Liver (tissue), 9 donors: Measurements from ENCODE around the gene PCDHGA6. TPM values are rescaled to one million over a fixed set of nuclear protein-coding genes. Genes with fewer than 3 reads are reported as not detected.
"Not testable (repeated sequence)": the region's sequence is repeated elsewhere in the genome, so short reads cannot be mapped to it uniquely, and the experiment has no call there.

Experiments used
- DNase-seq: peaks from one replicate; pipeline ENCODE4 v3.0.0-alpha.2; 2017; ENCODE audit warnings: low spot score
- H3K27ac ChIP-seq, 2 donors: one replicate each; pipeline ENCODE4 v1.7.0; 2013; ENCODE audit warnings: inconsistent platforms in 2 of 2, low read length in 2 of 2, control low read depth in 1 of 2, low read depth in 1 of 2, mild to moderate bottlenecking in 1 of 2
- H3K27me3 ChIP-seq, 4 donors: one replicate each; pipeline versions ENCODE4 v1.6.1 to v1.7.0; 2013; ENCODE audit warnings: low read length in 3 of 4, inconsistent platforms in 1 of 4, mild to moderate bottlenecking in 1 of 4, moderate library complexity in 1 of 4; ENCODE audit not compliant: control insufficient read depth in 4 of 4, insufficient read depth in 4 of 4
- H3K36me3 ChIP-seq, 4 donors: one replicate each; pipeline versions ENCODE4 v1.6.1 to v1.7.0; 2013; ENCODE audit warnings: low read length in 3 of 4, mild to moderate bottlenecking in 3 of 4, low read depth in 1 of 4, moderate library complexity in 1 of 4; ENCODE audit not compliant: control insufficient read depth in 4 of 4, insufficient read depth in 3 of 4
- H3K4me1 ChIP-seq, 4 donors: one replicate each; pipeline versions ENCODE4 v1.6.1 to v1.7.0; 2013; ENCODE audit warnings: low read length in 3 of 4, mild to moderate bottlenecking in 3 of 4, moderate library complexity in 1 of 4; ENCODE audit not compliant: control insufficient read depth in 4 of 4, insufficient read depth in 4 of 4
- H3K4me3 ChIP-seq, 3 donors: one replicate each; pipeline versions ENCODE4 v1.6.1 to v1.7.0; 2013; ENCODE audit warnings: low read length in 3 of 3, control low read depth in 1 of 3, low read depth in 1 of 3, mild to moderate bottlenecking in 1 of 3
- H3K9ac ChIP-seq, 2 donors: one replicate each; pipeline ENCODE4 v1.7.0; 2013; ENCODE audit warnings: low read length in 2 of 2, mild to moderate bottlenecking in 2 of 2, moderate library complexity in 2 of 2, control low read depth in 1 of 2, low read depth in 1 of 2
- H3K9me3 ChIP-seq, 4 donors: one replicate each; pipeline versions ENCODE4 v1.6.1 to v1.7.0; 2013; ENCODE audit warnings: low read length in 3 of 4; ENCODE audit not compliant: control insufficient read depth in 4 of 4
- CTCF ChIP-seq: fragments of 150-350 bp; IDR thresholded peaks from 2 replicates; pipeline ENCODE4 v1.5.1; 2017; ENCODE audit warnings: improper control_type of control experiment, low read depth, low read length; ENCODE audit not compliant: missing input control
- EGR1 ChIP-seq, 2 donors: IDR thresholded peaks; 2 replicates each; pipeline ENCODE4 v1.6.1; 2016 to 2018; ENCODE audit warnings: antibody characterized with exemption in 2 of 2, low read depth in 2 of 2
- FOXA2 ChIP-seq: IDR thresholded peaks from 2 replicates; pipeline ENCODE4 v1.6.1; 2016; ENCODE audit warnings: antibody characterized with exemption
- GABPA ChIP-seq, 2 donors: IDR thresholded peaks in 1 of 2; conservative IDR thresholded peaks in 1 of 2; 2 replicates each; pipeline ENCODE4 v1.6.1; 2016; ENCODE audit warnings: antibody characterized with exemption in 2 of 2, mild to moderate bottlenecking in 1 of 2, moderate library complexity in 1 of 2
- HNF4A ChIP-seq, 2 donors: conservative IDR thresholded peaks; 2 replicates each; pipeline ENCODE4 v1.6.1; 2016; ENCODE audit warnings: antibody characterized with exemption in 2 of 2, mild to moderate bottlenecking in 2 of 2
- HNF4G ChIP-seq: IDR thresholded peaks from 2 replicates; pipeline ENCODE4 v1.6.1; 2016; ENCODE audit warnings: antibody characterized with exemption
- JUND ChIP-seq, 2 donors: IDR thresholded peaks; 2 replicates each; pipeline ENCODE4 v1.6.1; 2016; ENCODE audit warnings: antibody characterized with exemption in 2 of 2
- NR2F2 ChIP-seq: IDR thresholded peaks from 2 replicates; pipeline ENCODE4 v1.6.1; 2016; ENCODE audit warnings: antibody characterized with exemption
- RAD21 ChIP-seq, 2 donors: IDR thresholded peaks; 2 replicates each; pipeline ENCODE4 v1.6.1; 2016; ENCODE audit warnings: antibody characterized with exemption in 2 of 2, mild to moderate bottlenecking in 2 of 2
- RXRA ChIP-seq, 2 donors: IDR thresholded peaks; 2 replicates each; pipeline ENCODE4 v1.6.1; 2017 to 2018; ENCODE audit warnings: antibody characterized with exemption in 2 of 2, mild to moderate bottlenecking in 1 of 2
- SP1 ChIP-seq: IDR thresholded peaks from 2 replicates; pipeline ENCODE4 v1.6.1; 2018; ENCODE audit warnings: antibody characterized with exemption, mild to moderate bottlenecking
- TAF1 ChIP-seq: conservative IDR thresholded peaks from 2 replicates; pipeline ENCODE4 v1.6.1; 2016; ENCODE audit warnings: antibody characterized with exemption, mild to moderate bottlenecking
- YY1 ChIP-seq: IDR thresholded peaks from 2 replicates; pipeline ENCODE4 v1.6.1; 2016; ENCODE audit warnings: antibody characterized with exemption, mild to moderate bottlenecking
- ZBTB33 ChIP-seq: IDR thresholded peaks from 2 replicates; pipeline ENCODE4 v1.6.1; 2016; ENCODE audit warnings: antibody characterized with exemption
- WGBS: extraction: QIAGEN DNeasy Blood & Tissue Kit; methylation state at CpG from one replicate; pipeline ENCODE4 v1.1.7; 2013; 5-methylcytosine and 5-hydroxymethylcytosine counted together
- polyA plus RNA-seq, 2 donors: library from polyadenylated mRNA; stranded (reverse) in 1 of 2; unstranded in 1 of 2; fragments of 200-250 nt in 1 of 2; fragments of >200 nt in 1 of 2; fragmentation: Nextera tagmentation in 1 of 2; extraction: Ambion mirVana in 1 of 2; gene quantifications; one replicate each; pipeline versions ENCODE4 v1.2.1 to v1.2.3, GENCODE V29; 2013 to 2015
- total RNA-seq, 2 donors: library from RNA; depleted of rRNA; stranded (reverse); fragments of >200 nt; gene quantifications; one replicate each; pipeline ENCODE4 v1.2.3, GENCODE V29; 2014
- TF ChIP-seq, protein P1 (sequence below): IDR thresholded peaks from 2 replicates; pipeline ENCODE4 v1.6.1; 2016; ENCODE audit warnings: antibody characterized with exemption
- TF ChIP-seq, protein P2 (sequence below): IDR thresholded peaks from 2 replicates; pipeline ENCODE4 v1.6.1; 2016; ENCODE audit warnings: antibody characterized with exemption
- TF ChIP-seq, protein P3 (sequence below): IDR thresholded peaks from 2 replicates; pipeline ENCODE4 v1.6.1; 2016; ENCODE audit warnings: antibody characterized with exemption, mild to moderate bottlenecking
- donor health status: healthy.
- donor health status: healthy.
- donor health status: healthy.
- donor health status: healthy.
- donor health status: healthy.

Gene PCDHGA6
- total and polyA plus RNA-seq, 4 donors = 0.08 to 0.67 (median 0.28) TPM

DNA sequence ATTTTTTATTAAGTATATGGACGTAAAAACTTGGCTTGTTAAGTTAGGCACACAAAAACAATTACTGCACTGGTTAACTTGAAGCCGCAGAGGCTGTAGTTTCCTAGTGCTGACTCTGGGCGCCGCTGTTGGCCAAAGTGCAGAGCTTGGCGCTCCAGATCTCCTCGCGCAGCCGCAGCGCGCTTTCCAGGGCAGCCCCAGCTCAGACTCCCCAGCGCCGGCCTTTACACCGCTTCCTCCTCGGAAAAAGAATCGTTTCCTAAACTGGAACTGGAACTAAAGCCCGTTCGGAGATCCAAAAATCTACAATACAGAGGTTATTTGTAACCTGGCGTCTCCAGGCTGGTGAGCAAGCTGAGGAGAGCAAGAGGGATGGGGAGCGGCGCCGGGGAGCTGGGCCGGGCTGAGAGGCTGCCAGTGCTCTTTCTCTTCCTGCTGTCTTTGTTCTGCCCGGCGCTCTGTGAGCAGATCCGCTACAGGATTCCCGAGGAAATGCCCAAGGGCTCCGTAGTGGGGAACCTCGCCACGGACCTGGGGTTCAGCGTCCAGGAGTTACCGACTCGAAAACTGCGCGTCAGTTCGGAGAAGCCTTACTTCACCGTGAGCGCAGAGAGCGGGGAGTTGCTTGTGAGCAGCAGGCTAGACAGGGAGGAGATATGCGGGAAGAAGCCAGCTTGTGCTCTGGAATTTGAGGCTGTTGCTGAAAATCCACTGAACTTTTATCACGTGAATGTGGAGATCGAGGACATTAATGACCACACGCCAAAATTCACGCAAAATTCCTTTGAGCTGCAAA, 24.3 kb downstream of the PCDHGA6 start, which contains the start of gene PCDHGB5:
Gene PCDHGB5, plus strand, starts transcription at position 192 of the 796 bp plus-strand sequence. Its CDS starts 181 bp downstream, at position 373.
- Histone ChIP-seq H3K4me3 (peak within 1 kb of the TSS; percentile 41 to 54 (median 45)), H3K9me3 (peaks cover 20 to 67% (median 36%) of the 10 kb centered on the region in 4 donors)
- 7% methylated on average over 24 of the region's 43 CpGs for WGBS
- H3K27ac ChIP-seq, H3K9ac ChIP-seq, H3K36me3 ChIP-seq, H3K27me3 ChIP-seq, DNase-seq, H3K4me1 ChIP-seq: not testable (repeated sequence)
- TF ChIP-seq CTCF = peak; percentile 64
- TF ChIP-seq RAD21 (IDR thresholded peaks at IDR 0.05) = peak; percentile 68 to 73

- Histone ChIP-seq H3K9me3 (peaks cover 15 to 68% (median 35%) of the 10 kb centered on the region in 4 donors), H3K9ac (no peak overlapping the region)
Measured at GRCh38 chr5:141398608-141399007, 24.9 kb downstream of the PCDHGA6 start.

More at GRCh38 chr5:141398608-141399007, 24.9 kb downstream of the PCDHGA6 start:
- Histone ChIP-seq H3K27me3 (peaks cover 0 to 3% (median 0%) of the 10 kb centered on the region in 4 donors), H3K4me1 (peaks cover 0 to 4% (median 0%) of the 10 kb centered on the region in 4 donors), H3K27ac (no peak overlapping the region), H3K4me3 (peak overlapping the region in 2 of 3 donors; percentile 41 to 54), H3K36me3 (no peaks in the 10 kb centered on the region)
- WGBS = 25% methylated on average over 15 of the region's 15 CpGs
- TF ChIP-seq HNF4G = no peak
- no peak for TF ChIP-seq ZBTB33
- TF ChIP-seq, protein P1, sequence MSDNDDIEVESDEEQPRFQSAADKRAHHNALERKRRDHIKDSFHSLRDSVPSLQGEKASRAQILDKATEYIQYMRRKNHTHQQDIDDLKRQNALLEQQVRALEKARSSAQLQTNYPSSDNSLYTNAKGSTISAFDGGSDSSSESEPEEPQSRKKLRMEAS = no peak
- no peak for TF ChIP-seq NR2F2
- TF ChIP-seq TAF1 = no peak
- no peak for TF ChIP-seq SP1
- TF ChIP-seq FOXA2 = no peak
- no peak for TF ChIP-seq RXRA (IDR thresholded peaks at IDR 0.05)
- no peak for TF ChIP-seq JUND (IDR thresholded peaks at IDR 0.05)
- no peak for TF ChIP-seq GABPA (IDR thresholded peaks at IDR 0.05 in 1 of 2, conservative IDR thresholded peaks at IDR 0.05 in 1 of 2)
- TF ChIP-seq EGR1 (IDR thresholded peaks at IDR 0.05; ENCODE audit: low read depth in 2 of 2) = no peak
- TF ChIP-seq, protein P2, sequence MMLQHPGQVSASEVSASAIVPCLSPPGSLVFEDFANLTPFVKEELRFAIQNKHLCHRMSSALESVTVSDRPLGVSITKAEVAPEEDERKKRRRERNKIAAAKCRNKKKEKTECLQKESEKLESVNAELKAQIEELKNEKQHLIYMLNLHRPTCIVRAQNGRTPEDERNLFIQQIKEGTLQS = no peak
- TF ChIP-seq RAD21 (IDR thresholded peaks at IDR 0.05) = no peak
- no peak for TF ChIP-seq HNF4A (conservative IDR thresholded peaks at IDR 0.05)
- no peak for TF ChIP-seq CTCF
- TF ChIP-seq, protein P3, sequence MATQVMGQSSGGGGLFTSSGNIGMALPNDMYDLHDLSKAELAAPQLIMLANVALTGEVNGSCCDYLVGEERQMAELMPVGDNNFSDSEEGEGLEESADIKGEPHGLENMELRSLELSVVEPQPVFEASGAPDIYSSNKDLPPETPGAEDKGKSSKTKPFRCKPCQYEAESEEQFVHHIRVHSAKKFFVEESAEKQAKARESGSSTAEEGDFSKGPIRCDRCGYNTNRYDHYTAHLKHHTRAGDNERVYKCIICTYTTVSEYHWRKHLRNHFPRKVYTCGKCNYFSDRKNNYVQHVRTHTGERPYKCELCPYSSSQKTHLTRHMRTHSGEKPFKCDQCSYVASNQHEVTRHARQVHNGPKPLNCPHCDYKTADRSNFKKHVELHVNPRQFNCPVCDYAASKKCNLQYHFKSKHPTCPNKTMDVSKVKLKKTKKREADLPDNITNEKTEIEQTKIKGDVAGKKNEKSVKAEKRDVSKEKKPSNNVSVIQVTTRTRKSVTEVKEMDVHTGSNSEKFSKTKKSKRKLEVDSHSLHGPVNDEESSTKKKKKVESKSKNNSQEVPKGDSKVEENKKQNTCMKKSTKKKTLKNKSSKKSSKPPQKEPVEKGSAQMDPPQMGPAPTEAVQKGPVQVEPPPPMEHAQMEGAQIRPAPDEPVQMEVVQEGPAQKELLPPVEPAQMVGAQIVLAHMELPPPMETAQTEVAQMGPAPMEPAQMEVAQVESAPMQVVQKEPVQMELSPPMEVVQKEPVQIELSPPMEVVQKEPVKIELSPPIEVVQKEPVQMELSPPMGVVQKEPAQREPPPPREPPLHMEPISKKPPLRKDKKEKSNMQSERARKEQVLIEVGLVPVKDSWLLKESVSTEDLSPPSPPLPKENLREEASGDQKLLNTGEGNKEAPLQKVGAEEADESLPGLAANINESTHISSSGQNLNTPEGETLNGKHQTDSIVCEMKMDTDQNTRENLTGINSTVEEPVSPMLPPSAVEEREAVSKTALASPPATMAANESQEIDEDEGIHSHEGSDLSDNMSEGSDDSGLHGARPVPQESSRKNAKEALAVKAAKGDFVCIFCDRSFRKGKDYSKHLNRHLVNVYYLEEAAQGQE = no peak
- TF ChIP-seq YY1 = no peak
- no peak for DNase-seq
